Upper lobe of right lung (tissue), 1 donor: ENCODE results near the gene ANO2. TPM values are rescaled to one million over a fixed set of nuclear protein-coding genes. Genes with fewer than 3 reads are reported as not detected.

Experiments
- ATAC-seq: fragments of 200-7000 bp; cut with Tn5 transposase; one replicate; pipeline ENCODE4 v1.9.1; 2020; ENCODE audit warnings: mild to moderate bottlenecking, moderate library complexity
- DNase-seq: peaks from one replicate; pipeline ENCODE4 v3.0.0-alpha.2; 2020
- H3K27ac ChIP-seq: fragments of 200-600 bp; one replicate; pipeline ENCODE4 v1.8.0; 2022
- H3K27me3 ChIP-seq: fragments of 200-600 bp; one replicate; pipeline ENCODE4 v1.8.0; 2022; ENCODE audit warnings: mild to moderate bottlenecking
- H3K36me3 ChIP-seq: fragments of 200-600 bp; one replicate; pipeline ENCODE4 v1.8.0; 2022
- H3K4me1 ChIP-seq: fragments of 200-600 bp; one replicate; pipeline ENCODE4 v1.8.0; 2022
- H3K4me3 ChIP-seq: fragments of 200-600 bp; one replicate; pipeline ENCODE4 v1.8.0; 2022; ENCODE audit warnings: mild to moderate bottlenecking
- H3K9me3 ChIP-seq: fragments of 200-600 bp; one replicate; pipeline ENCODE4 v1.8.0; 2022
- CTCF ChIP-seq: fragments of 200-600 bp; IDR thresholded peaks from one replicate; pipeline ENCODE4 v1.8.0; 2022; ENCODE audit warnings: antibody characterized with exemption
- intact Hi-C: fragments of 100-400 bp; cut with DNase I; formaldehyde crosslinking; loops from one replicate; pipeline ENCODE4 v1.11.0; 2022
- total RNA-seq: library from RNA; stranded (reverse); fragmentation: NEBNext Ultra II Directional; extraction: Animal tissue kit (Norgen Biotek cat#: 25700); gene quantifications from one replicate; pipeline ENCODE4 v1.2.1, GENCODE V29; 2021
- donor health status: DM: no; HTN: yes; CAD: no; lungs with severe emphysema.

The ANO2 gene
- total RNA-seq, 1 donor from 2014 or later, result 36.8 TPM

GRCh38 chr12:5706247-5706646 lies 238.8 kb downstream of the ANO2 start:
- H3K4me3 ChIP-seq, result no peak overlapping the region
- ATAC-seq, result no peak
- H3K27ac ChIP-seq, result no peak overlapping the region

GRCh38 chr12:5705791-5706190 lies 239.3 kb downstream of the ANO2 start:
- no peaks in the 10 kb centered on the region for H3K4me1 ChIP-seq
- ATAC-seq (no peak), DNase-seq (no peak)
- no peak overlapping the region for H3K4me3 ChIP-seq
- H3K27me3 ChIP-seq, result no peaks in the 10 kb centered on the region
- TF ChIP-seq CTCF, result no peak
- H3K9me3 ChIP-seq, result no peaks in the 10 kb centered on the region
- no peak overlapping the region for H3K27ac ChIP-seq
- H3K36me3 ChIP-seq, result no peaks in the 10 kb centered on the region
- intact Hi-C loops, result no loop called here

More at GRCh38 chr12:5706247-5706646, 238.8 kb downstream of the ANO2 start:
- no peak for TF ChIP-seq CTCF
- Histone ChIP-seq H3K27me3 (no peaks in the 10 kb centered on the region), H3K36me3 (no peaks in the 10 kb centered on the region), H3K9me3 (no peaks in the 10 kb centered on the region), H3K4me1 (no peaks in the 10 kb centered on the region)
- intact Hi-C loops, result no loop called here
- no peak for DNase-seq

- H3K9me3 ChIP-seq, result no peaks in the 10 kb centered on the region
These were observed 250.2 kb downstream of the ANO2 start for GRCh38 chr12:5694759-5695409.

GRCh38 chr12:5692850-5693249 lies 252.2 kb downstream of the ANO2 start:
- intact Hi-C loops, result no loop called here
- H3K36me3 ChIP-seq, result no peaks in the 10 kb centered on the region
- no peak for ATAC-seq
- no peak for TF ChIP-seq CTCF
- H3K4me3 ChIP-seq, result no peak overlapping the region
- H3K27ac ChIP-seq, result no peak overlapping the region
- no peaks in the 10 kb centered on the region for H3K9me3 ChIP-seq
- peaks cover 6% of the 10 kb centered on the region for H3K4me1 ChIP-seq
- no peaks in the 10 kb centered on the region for H3K27me3 ChIP-seq
- DNase-seq, result no peak

More at GRCh38 chr12:5694759-5695409, 250.2 kb downstream of the ANO2 start:
- H3K4me3 ChIP-seq, result no peak overlapping the region
- no peaks in the 10 kb centered on the region for H3K36me3 ChIP-seq
- no peak overlapping the region for H3K27ac ChIP-seq
- peak; percentile 87 for ATAC-seq
- no peaks in the 10 kb centered on the region for H3K27me3 ChIP-seq
- no peak for TF ChIP-seq CTCF
- intact Hi-C loops, result no loop called here
- H3K4me1 ChIP-seq, result peaks cover 6% of the 10 kb centered on the region
- DNase-seq, result no peak

- DNase-seq, result no peak
- no peak for ATAC-seq
- Histone ChIP-seq H3K4me1 (peaks cover 6% of the 10 kb centered on the region), H3K36me3 (no peaks in the 10 kb centered on the region), H3K27ac (no peak overlapping the region), H3K4me3 (no peak overlapping the region), H3K27me3 (no peaks in the 10 kb centered on the region), H3K9me3 (no peaks in the 10 kb centered on the region)
- intact Hi-C loops, result no loop called here
- TF ChIP-seq CTCF, result no peak
These were observed 253.1 kb downstream of the ANO2 start for GRCh38 chr12:5691943-5692342.

- H3K4me3 ChIP-seq, result no peak overlapping the region
- peaks cover 6% of the 10 kb centered on the region for H3K4me1 ChIP-seq
- DNase-seq (no peak), ATAC-seq (no peak)
- H3K36me3 ChIP-seq, result no peaks in the 10 kb centered on the region
- intact Hi-C loops, result no loop called here
- H3K9me3 ChIP-seq, result no peaks in the 10 kb centered on the region
- H3K27ac ChIP-seq, result no peak overlapping the region
- no peaks in the 10 kb centered on the region for H3K27me3 ChIP-seq
- TF ChIP-seq CTCF, result no peak
These were observed 254.8 kb downstream of the ANO2 start for GRCh38 chr12:5690240-5690639.
